Lung (tissue), 12 donors: ENCODE results near the gene CNIH3. TPM values are rescaled to one million over a fixed set of nuclear protein-coding genes. Genes with fewer than 3 reads are reported as not detected.

ENCODE experiments used
- ATAC-seq: fragments of 200-7000 bp; cut with Tn5 transposase; one replicate; pipeline ENCODE4 v1.9.1; 2020; ENCODE audit warnings: moderate number of reproducible peaks; ENCODE audit not compliant: insufficient read depth, low FRiP score
- DNase-seq, 3 donors: peaks; one replicate each; pipeline ENCODE4 v3.0.0-alpha.2; 2013 to 2017
- H3K27ac ChIP-seq, 2 donors: one replicate each; pipeline ENCODE4 v1.5.1; 2013; ENCODE audit warnings: mild to moderate bottlenecking in 2 of 2, moderate library complexity in 2 of 2, control low read depth in 1 of 2, inconsistent platforms in 1 of 2, low read depth in 1 of 2, low read length in 1 of 2
- H3K27me3 ChIP-seq, 3 donors: one replicate each; pipeline ENCODE4 v1.5.1; 2013; ENCODE audit warnings: low read length in 2 of 3; ENCODE audit not compliant: control insufficient read depth in 3 of 3, insufficient read depth in 3 of 3
- H3K36me3 ChIP-seq, 4 donors: one replicate each; pipeline ENCODE4 v1.5.1; 2013; ENCODE audit warnings: low read length in 4 of 4, mild to moderate bottlenecking in 1 of 4, moderate library complexity in 1 of 4; ENCODE audit not compliant: control insufficient read depth in 4 of 4, insufficient read depth in 4 of 4
- H3K4me1 ChIP-seq, 5 donors: one replicate each; pipeline ENCODE4 v1.5.1; 2013; ENCODE audit warnings: low read length in 5 of 5, mild to moderate bottlenecking in 2 of 5, moderate library complexity in 1 of 5; ENCODE audit not compliant: control insufficient read depth in 5 of 5, insufficient read depth in 5 of 5
- H3K4me3 ChIP-seq: one replicate; pipeline ENCODE4 v1.5.1; 2013; ENCODE audit warnings: mild to moderate bottlenecking, control low read depth, moderate library complexity
- H3K9ac ChIP-seq, 2 donors: one replicate each; pipeline ENCODE4 v1.5.1; 2013; ENCODE audit warnings: low read length in 2 of 2, control low read depth in 1 of 2; ENCODE audit not compliant: insufficient read depth in 1 of 2
- H3K9me3 ChIP-seq, 4 donors: one replicate each; pipeline ENCODE4 v1.5.1; 2013; ENCODE audit warnings: low read length in 3 of 4, mild to moderate bottlenecking in 1 of 4, moderate library complexity in 1 of 4; ENCODE audit not compliant: control insufficient read depth in 4 of 4, insufficient read depth in 3 of 4
- WGBS, 2 donors: extraction: QIAGEN DNeasy Blood & Tissue Kit; methylation state at CpG; one replicate each; pipeline ENCODE4 v1.1.7; 2013; 5-methylcytosine and 5-hydroxymethylcytosine counted together
- polyA plus RNA-seq, 2 donors: library from polyadenylated mRNA; stranded (reverse); fragments of 200-250 nt; gene quantifications; one replicate each; pipeline ENCODE4 v1.2.1, GENCODE V29; 2013
- total RNA-seq, 2 donors: library from RNA; depleted of rRNA in 1 of 2; stranded (reverse); fragments of >200 nt in 1 of 2; gene quantifications; one replicate each; pipeline ENCODE4 v1.2.1, GENCODE V29; 2014 to 2021
- TF ChIP-seq, protein P1 (sequence below): IDR thresholded peaks from 2 replicates; pipeline ENCODE4 v1.5.1; 2012; ENCODE audit warnings: mild to moderate bottlenecking; ENCODE audit errors: control extremely low read depth, extremely low read depth
- donor health status: control.
- donor health status: control.
- donor health status: Bipolar disorder and iron deficiency.
- donor health status: healthy.
- donor health status: DM: yes; HTN: yes; CAD: no.

Gene CNIH3
- total and polyA plus RNA-seq, 4 donors, result 0.70 to 5.2 (median 2.9) TPM

DNA sequence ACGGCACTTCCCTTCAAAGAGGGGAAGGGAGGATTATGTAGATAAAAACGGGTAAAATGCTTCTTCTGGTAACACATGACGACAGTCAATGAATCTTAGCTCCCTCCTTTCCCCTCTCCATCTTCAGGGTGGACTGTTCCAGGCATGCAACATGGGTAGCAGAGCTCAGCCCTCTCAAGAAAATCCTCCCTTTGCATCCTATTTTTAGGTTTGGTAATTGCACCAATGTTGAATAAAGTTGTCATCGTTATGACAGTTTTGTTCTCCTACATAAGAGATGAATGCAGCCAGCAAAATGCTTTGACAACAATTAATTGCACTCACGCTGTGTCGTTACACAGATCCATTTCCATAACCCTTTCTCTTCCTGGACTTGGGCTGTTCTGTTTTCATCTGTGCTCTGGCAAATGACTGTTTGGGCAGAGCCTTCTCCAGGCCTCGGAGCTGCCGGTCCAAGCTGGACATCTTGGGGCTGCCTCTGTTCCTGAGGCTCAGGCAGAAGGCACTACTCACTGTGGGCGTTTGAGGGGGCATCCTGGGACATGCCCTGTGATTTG, 127.6 kb downstream of the CNIH3 start:
- TF ChIP-seq, protein P1, sequence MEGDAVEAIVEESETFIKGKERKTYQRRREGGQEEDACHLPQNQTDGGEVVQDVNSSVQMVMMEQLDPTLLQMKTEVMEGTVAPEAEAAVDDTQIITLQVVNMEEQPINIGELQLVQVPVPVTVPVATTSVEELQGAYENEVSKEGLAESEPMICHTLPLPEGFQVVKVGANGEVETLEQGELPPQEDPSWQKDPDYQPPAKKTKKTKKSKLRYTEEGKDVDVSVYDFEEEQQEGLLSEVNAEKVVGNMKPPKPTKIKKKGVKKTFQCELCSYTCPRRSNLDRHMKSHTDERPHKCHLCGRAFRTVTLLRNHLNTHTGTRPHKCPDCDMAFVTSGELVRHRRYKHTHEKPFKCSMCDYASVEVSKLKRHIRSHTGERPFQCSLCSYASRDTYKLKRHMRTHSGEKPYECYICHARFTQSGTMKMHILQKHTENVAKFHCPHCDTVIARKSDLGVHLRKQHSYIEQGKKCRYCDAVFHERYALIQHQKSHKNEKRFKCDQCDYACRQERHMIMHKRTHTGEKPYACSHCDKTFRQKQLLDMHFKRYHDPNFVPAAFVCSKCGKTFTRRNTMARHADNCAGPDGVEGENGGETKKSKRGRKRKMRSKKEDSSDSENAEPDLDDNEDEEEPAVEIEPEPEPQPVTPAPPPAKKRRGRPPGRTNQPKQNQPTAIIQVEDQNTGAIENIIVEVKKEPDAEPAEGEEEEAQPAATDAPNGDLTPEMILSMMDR, result no peak
- Histone ChIP-seq H3K27ac (no peak overlapping the region), H3K36me3 (no peaks in the 10 kb centered on the region), H3K4me1 (no peaks in the 10 kb centered on the region), H3K9ac (no peak overlapping the region), H3K9me3 (no peaks in the 10 kb centered on the region), H3K4me3 (no peak overlapping the region), H3K27me3 (no peaks in the 10 kb centered on the region)
- ATAC-seq (no peak), DNase-seq (no peak)
- 68 to 79% methylated on average over 9 of the region's 9 CpGs for WGBS, 2 donors

DNA sequence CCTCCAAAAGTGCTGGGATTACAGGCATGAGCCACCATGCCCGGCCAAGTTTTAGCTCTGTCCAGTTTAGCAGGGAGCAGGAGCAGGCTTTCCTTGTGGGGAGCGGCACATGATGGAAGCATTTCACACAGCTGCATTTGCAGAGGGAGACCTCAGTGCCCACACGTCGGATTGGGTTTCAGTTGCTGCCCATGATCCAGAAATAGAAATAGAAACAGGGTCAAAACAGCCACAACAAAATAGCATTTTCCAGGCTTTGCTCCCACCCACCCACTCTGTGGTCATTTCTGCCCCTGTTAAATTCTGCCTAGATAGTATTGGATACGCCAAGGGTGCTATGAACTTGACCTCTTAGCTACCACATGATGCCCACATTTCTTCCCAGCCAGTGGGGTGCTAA, 128.4 kb downstream of the CNIH3 start:
- no peak for DNase-seq
- no peaks in the 10 kb centered on the region for H3K4me1 ChIP-seq
- WGBS, 2 donors, result 82 to 88% methylated on average over 5 of the region's 5 CpGs

DNA sequence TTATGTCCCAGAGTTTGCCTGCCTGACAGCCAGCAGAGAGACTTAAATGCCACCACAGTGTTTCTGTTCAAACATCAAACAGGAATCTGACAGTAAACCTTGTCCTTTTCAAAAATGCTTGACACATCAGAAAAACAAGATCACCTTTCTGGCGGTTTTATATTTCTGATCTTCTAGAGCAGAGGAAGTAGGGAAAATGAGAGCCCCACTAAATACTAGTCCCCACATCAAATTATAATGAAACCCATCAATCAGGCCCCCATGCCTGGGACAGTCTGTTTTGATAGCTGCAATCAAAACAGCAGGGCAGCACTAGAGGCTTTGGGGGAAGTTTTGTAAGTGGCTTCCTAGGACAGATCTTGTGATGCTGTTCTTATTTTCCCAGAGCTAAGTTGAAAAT, 129.3 kb downstream of the CNIH3 start:
- WGBS, 2 donors, result 81 to 86% methylated on average over 1 of the region's 1 CpG
- H3K4me1 ChIP-seq, result no peaks in the 10 kb centered on the region
- TF ChIP-seq, protein P1, result no peak

More for the DNA sequence above, 128.4 kb downstream of the CNIH3 start:
- no peak overlapping the region for H3K27ac ChIP-seq
- TF ChIP-seq, protein P1, result no peak
- no peak for ATAC-seq
- no peak overlapping the region for H3K4me3 ChIP-seq
- no peaks in the 10 kb centered on the region for H3K9me3 ChIP-seq
- no peak overlapping the region for H3K9ac ChIP-seq
- H3K27me3 ChIP-seq, result no peaks in the 10 kb centered on the region
- no peaks in the 10 kb centered on the region for H3K36me3 ChIP-seq

DNA sequence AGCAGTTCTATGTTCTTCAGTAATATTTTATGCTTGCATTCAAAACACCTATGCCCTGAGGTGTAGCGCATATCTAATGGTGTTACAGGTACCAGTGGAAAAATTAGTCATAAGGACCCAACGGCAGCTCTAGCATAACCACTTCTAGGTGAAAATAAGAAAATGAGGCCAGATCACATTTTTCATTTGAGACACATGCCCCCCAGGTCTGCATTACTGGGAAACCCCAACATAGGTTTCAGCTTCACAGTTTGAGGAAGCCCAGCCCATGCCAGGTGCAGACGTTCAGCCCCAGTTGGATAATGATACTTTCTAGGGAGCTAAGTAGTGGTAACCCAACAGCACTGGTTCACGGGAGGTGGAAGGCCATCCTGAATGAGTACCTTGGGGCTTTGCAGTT, 129.8 kb downstream of the CNIH3 start:
- Histone ChIP-seq H3K27me3 (no peaks in the 10 kb centered on the region), H3K4me3 (no peak overlapping the region), H3K36me3 (no peaks in the 10 kb centered on the region), H3K9me3 (no peaks in the 10 kb centered on the region), H3K27ac (no peak overlapping the region), H3K9ac (no peak overlapping the region), H3K4me1 (no peaks in the 10 kb centered on the region)
- TF ChIP-seq, protein P1, result no peak
- WGBS, 2 donors, result 87% methylated on average over 4 of the region's 4 CpGs
- DNase-seq, result no peak
- no peak for ATAC-seq

More for the DNA sequence above, 129.3 kb downstream of the CNIH3 start:
- Histone ChIP-seq H3K27ac (no peak overlapping the region), H3K36me3 (no peaks in the 10 kb centered on the region), H3K9ac (no peak overlapping the region), H3K27me3 (no peaks in the 10 kb centered on the region), H3K4me3 (no peak overlapping the region), H3K9me3 (no peaks in the 10 kb centered on the region)
- DNase-seq, result no peak
- ATAC-seq, result no peak
